ENCODE results near the gene DZIP1L.

Gene DZIP1L

DNA sequence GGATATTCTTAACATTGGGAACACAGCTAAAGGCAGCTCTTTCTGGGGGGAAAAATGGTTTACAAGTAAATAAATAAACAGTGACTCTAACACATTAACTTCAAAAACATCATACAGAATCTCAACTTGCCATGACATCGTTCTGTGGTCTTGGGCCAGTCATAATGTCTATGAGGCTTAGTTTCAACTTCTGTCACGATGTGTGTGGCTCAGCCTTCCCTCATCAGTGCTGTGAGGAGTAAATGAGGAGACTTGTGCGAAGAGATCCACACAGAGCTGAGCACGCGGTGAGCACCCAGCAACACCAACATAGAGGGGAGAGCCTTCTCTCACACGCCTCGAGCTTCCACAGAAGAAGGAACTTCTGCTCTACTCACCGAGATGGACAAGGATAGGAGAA lies 49.0 kb downstream of the DZIP1L start:
- TF ChIP-seq ZFP3 (CRISPR knock-in tag; IDR thresholded peaks at IDR 0.05) (no peak), TCF4 (CRISPR knock-in tag; IDR thresholded peaks at IDR 0.05; ENCODE audit: borderline replicate concordance) (no peak), PATZ1 (CRISPR knock-in tag; IDR thresholded peaks at IDR 0.05; ENCODE audit: borderline replicate concordance) (no peak)
- no peak for ATAC-seq

GRCh38 chr3:138065949-138066348 lies 49.5 kb downstream of the DZIP1L start:
- TF ChIP-seq ARNTL (CRISPR knock-in tag; IDR thresholded peaks at IDR 0.05; ENCODE audit: borderline replicate concordance, low read depth) = no peak
- TF ChIP-seq OSR1 (CRISPR knock-in tag; IDR thresholded peaks at IDR 0.05) = no peak
- TF ChIP-seq ZFP30 (CRISPR knock-in tag; IDR thresholded peaks at IDR 0.05) = no peak
- TF ChIP-seq GLIS3 (CRISPR knock-in tag; IDR thresholded peaks at IDR 0.05) = no peak
- no peak for TF ChIP-seq TOX (CRISPR knock-in tag; IDR thresholded peaks at IDR 0.05; ENCODE audit: borderline replicate concordance)
- no peak for TF ChIP-seq CREB5 (CRISPR knock-in tag; IDR thresholded peaks at IDR 0.05; ENCODE audit: low read depth)
- TF ChIP-seq TSHZ2 (CRISPR knock-in tag; IDR thresholded peaks at IDR 0.05) = no peak
- ATAC-seq = no peak

- no peak for TF ChIP-seq ESRRG (CRISPR knock-in tag; IDR thresholded peaks at IDR 0.05)
- TF ChIP-seq PPARA (CRISPR knock-in tag; IDR thresholded peaks at IDR 0.05; ENCODE audit: borderline replicate concordance) = no peak
- no peak for TF ChIP-seq ZNF8 (CRISPR knock-in tag; IDR thresholded peaks at IDR 0.05)
- no peak for TF ChIP-seq ARNTL (CRISPR knock-in tag; IDR thresholded peaks at IDR 0.05; ENCODE audit: borderline replicate concordance, low read depth)
- TF ChIP-seq TCF4 (CRISPR knock-in tag; IDR thresholded peaks at IDR 0.05; ENCODE audit: borderline replicate concordance) = no peak
- TF ChIP-seq CREB5 (CRISPR knock-in tag; IDR thresholded peaks at IDR 0.05; ENCODE audit: low read depth) = no peak
- TF ChIP-seq GLIS3 (CRISPR knock-in tag; IDR thresholded peaks at IDR 0.05) = no peak
- TF ChIP-seq, protein P1, sequence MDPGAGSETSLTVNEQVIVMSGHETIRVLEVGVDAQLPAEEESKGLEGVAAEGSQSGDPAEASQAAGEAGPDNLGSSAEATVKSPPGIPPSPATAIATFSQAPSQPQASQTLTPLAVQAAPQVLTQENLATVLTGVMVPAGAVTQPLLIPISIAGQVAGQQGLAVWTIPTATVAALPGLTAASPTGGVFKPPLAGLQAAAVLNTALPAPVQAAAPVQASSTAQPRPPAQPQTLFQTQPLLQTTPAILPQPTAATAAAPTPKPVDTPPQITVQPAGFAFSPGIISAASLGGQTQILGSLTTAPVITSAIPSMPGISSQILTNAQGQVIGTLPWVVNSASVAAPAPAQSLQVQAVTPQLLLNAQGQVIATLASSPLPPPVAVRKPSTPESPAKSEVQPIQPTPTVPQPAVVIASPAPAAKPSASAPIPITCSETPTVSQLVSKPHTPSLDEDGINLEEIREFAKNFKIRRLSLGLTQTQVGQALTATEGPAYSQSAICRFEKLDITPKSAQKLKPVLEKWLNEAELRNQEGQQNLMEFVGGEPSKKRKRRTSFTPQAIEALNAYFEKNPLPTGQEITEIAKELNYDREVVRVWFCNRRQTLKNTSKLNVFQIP (CRISPR knock-in tag; IDR thresholded peaks at IDR 0.05; ENCODE audit: borderline replicate concordance, low read depth) = no peak
- TF ChIP-seq ZFP3 (CRISPR knock-in tag; IDR thresholded peaks at IDR 0.05) = no peak
- no peak for TF ChIP-seq TSHZ2 (CRISPR knock-in tag; IDR thresholded peaks at IDR 0.05)
- no peak for TF ChIP-seq ISL1 (CRISPR knock-in tag; IDR thresholded peaks at IDR 0.05)
- no peak for TF ChIP-seq PATZ1 (CRISPR knock-in tag; IDR thresholded peaks at IDR 0.05; ENCODE audit: borderline replicate concordance)
- TF ChIP-seq CSDC2 (CRISPR knock-in tag; IDR thresholded peaks at IDR 0.05) = no peak
- no peak for TF ChIP-seq TOX (CRISPR knock-in tag; IDR thresholded peaks at IDR 0.05; ENCODE audit: borderline replicate concordance)
- TF ChIP-seq BACH2 (CRISPR knock-in tag; IDR thresholded peaks at IDR 0.05; ENCODE audit: borderline replicate concordance) = no peak
- ATAC-seq = no peak; the same call in 2 of the 3 replicates
Measured at GRCh38 chr3:138063416-138063815, 52.0 kb downstream of the DZIP1L start.
